Activated T-cell treated with anti-CD3 and anti-CD28 coated beads, Interleukin-2, amount 50 U/mL, for 1 hour (primary cell): ENCODE data around the gene METTL6.

Experiments used
- DNase-seq: peaks from one replicate; pipeline ENCODE4 v3.0.0-alpha.2; 2020

METTL6 gene

DNA sequence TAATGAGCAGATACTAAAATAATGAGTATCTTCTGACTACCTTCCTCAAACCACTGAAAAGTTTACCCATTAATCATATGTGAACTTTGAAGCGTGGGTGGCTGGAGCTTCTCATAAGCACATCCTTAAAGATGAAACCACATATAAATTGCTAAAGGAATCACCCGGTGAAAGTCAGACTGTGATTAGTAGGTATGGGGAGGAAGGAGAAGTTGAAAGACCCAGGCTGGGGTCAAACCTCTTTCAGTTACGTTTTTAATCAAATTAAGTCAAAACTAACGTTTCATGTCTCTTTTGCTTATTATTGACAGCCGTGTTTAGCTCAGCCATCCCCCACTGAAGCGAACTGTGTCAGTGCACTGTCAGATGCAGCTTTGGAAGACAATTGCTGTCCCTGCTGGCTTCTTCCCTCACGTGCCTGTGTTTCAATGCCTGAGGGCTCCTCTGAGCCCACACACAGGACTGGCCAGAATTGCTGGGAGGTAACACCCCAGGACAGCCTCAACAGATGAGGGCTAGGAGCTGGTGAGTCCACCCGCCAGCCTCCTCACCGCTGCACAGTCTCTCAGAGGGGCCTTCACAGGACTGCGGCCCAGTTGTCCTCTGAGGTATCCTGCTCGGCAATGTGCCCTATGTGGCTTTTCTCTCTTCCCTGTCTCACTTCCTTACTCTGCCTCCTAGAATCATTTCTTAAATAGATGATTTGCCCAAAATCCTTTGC is 65.7 kb downstream of the METTL6 start:
- DNase-seq = no peak

DNA sequence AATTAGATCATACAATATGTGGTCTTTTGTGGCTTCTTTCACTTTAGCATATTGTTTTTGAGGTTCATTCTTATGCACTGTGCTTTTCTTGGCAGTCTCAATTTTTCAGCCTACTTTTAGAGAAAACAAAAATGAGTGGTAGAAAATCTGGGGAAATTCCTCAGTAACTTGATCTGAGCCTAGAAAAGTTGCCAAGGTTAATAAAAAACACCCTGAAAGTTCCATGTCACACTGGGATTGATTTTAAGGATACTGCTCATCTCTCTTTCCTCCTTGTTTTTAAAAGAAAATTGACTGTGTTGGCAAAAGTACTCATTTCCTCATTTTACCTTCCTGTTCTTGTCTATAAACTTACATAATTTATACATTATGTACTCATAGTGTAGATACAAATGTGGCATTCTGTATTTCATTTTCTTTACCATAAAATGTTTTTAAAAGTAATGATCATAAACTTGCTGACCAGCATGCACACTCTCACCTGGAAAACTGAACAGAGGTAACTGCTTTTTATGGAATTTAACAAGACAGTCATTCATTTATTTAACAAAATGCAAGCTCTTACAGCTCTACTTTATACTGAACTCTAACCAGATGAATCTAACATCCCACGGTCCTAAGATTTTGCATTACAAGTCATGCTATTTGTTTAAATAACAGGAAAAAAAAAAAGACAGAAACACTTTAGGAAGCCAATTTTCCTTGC is 66.4 kb downstream of the METTL6 start:
- DNase-seq = no peak
